SK-N-SH treated with all-trans-retinoic acid at 6 μM for 48 hours (cell line): ENCODE data around the gene HDDC2.

Experiments used
- TSHZ2 ChIP-seq: fragments of 250-450 bp; sonication (Bioruptor Pico); IDR thresholded peaks from 2 replicates; pipeline ENCODE4 v1.5.0; 2020; ENCODE audit warnings: mild to moderate bottlenecking, moderate library complexity
- ZNF8 ChIP-seq: fragments of 450-650 bp; formaldehyde crosslinking; IDR thresholded peaks from 2 replicates; pipeline ENCODE4 v1.5.0; 2020; ENCODE audit warnings: mild to moderate bottlenecking, moderate library complexity
- TF ChIP-seq, protein P1 (sequence below): fragments of 250-450 bp; sonication (Bioruptor Pico); IDR thresholded peaks from 2 replicates; pipeline ENCODE4 v1.5.1; 2020; ENCODE audit warnings: low read depth, mild to moderate bottlenecking, moderate library complexity

GRCh38 chr6:125306756-125307149, 5.0 kb upstream of the HDDC2 start:
- TF ChIP-seq TSHZ2 (CRISPR knock-in tag) = no peak
- no peak for TF ChIP-seq ZNF8 (CRISPR knock-in tag)
- TF ChIP-seq, protein P1, sequence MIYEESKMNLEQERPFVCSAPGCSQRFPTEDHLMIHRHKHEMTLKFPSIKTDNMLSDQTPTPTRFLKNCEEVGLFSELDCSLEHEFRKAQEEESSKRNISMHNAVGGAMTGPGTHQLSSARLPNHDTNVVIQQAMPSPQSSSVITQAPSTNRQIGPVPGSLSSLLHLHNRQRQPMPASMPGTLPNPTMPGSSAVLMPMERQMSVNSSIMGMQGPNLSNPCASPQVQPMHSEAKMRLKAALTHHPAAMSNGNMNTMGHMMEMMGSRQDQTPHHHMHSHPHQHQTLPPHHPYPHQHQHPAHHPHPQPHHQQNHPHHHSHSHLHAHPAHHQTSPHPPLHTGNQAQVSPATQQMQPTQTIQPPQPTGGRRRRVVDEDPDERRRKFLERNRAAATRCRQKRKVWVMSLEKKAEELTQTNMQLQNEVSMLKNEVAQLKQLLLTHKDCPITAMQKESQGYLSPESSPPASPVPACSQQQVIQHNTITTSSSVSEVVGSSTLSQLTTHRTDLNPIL (CRISPR knock-in tag) = no peak
